ENCODE measurements around the gene SH2D7. TPM values are rescaled to one million over a fixed set of nuclear protein-coding genes. Genes with fewer than 3 reads are reported as not detected.
A peak's percentile ranks its signal among the peaks of the same experiment; 100 is the strongest.

Gene SH2D7
- total RNA-seq, 2 experiments from 2014 or later, result not detected

DNA sequence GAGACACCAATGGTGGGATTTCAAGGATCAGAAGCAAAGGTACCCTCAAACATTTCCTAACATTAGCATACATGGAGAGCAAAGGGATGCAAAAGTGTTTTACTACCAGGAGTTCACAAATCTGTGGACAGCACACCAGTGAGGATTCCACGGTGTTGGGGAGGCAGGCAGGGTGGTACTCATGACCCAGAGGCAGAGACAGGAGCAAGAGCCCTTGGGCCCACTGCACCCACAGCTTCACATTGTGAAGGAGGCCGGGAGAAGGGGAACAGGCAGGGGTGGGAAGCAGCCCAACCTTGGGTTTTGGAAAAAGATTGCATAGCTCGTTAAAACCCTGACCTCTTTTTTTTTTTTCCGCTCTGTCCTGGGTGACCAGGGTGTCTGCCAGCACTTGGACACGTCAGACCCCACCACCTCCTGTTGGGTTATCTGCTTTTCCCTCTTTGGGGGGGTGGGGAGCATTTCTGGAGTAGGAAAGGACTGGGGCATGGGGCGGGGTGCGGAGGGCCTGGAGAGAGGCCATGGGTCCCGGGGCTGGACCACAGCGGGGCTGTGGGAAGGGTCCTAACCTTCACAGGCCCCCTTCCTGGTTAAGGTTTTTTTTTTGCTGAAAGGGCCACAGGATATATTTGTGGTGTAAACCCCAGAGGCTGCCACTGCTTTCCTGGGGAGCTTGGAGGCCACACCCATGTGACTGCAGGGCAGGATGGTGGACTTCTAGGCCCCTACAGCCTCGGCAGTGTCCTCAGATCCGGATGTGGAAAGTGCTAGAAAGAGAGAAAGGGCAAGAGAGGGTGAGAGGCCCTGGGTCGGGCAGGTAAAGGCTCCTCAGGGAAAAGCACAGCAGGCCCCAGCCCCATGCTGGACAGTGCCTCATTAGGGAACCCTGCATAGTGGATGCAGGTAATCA is 12.5 kb downstream of the SH2D7 start:
- H3K27me3 Mint-ChIP-seq, result no peaks in the 10 kb centered on the region
- peaks cover 49% of the 10 kb centered on the region for H3K4me1 Mint-ChIP-seq (ENCODE audit: low read depth)
- no peak for ATAC-seq
- POLR2A ChIA-PET, result interaction anchor here (1.0 to 1.8 kb wide), 5 partner anchors 12 to 70 kb away, joined by 3 to 10 read pairs (median 3); partner anchors contain the start of gene TBC1D2B
- TF ChIP-seq, protein P1, sequence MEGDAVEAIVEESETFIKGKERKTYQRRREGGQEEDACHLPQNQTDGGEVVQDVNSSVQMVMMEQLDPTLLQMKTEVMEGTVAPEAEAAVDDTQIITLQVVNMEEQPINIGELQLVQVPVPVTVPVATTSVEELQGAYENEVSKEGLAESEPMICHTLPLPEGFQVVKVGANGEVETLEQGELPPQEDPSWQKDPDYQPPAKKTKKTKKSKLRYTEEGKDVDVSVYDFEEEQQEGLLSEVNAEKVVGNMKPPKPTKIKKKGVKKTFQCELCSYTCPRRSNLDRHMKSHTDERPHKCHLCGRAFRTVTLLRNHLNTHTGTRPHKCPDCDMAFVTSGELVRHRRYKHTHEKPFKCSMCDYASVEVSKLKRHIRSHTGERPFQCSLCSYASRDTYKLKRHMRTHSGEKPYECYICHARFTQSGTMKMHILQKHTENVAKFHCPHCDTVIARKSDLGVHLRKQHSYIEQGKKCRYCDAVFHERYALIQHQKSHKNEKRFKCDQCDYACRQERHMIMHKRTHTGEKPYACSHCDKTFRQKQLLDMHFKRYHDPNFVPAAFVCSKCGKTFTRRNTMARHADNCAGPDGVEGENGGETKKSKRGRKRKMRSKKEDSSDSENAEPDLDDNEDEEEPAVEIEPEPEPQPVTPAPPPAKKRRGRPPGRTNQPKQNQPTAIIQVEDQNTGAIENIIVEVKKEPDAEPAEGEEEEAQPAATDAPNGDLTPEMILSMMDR (IDR thresholded peaks at IDR 0.05), result no peak
- H3K27ac Mint-ChIP-seq, result peak overlapping the region; percentile 87
- H3K36me3 Mint-ChIP-seq (ENCODE audit: low read depth), result no peaks in the 10 kb centered on the region
- H3K4me3 Mint-ChIP-seq, result no peak overlapping the region
- peak; percentile 44 for DNase-seq
- intact Hi-C loops (cut with micrococcal nuclease), result no loop called here
- no peaks in the 10 kb centered on the region for H3K9me3 Mint-ChIP-seq
- CTCF ChIA-PET, result interaction anchor here (1.4 to 8.8 kb wide), 6 partner anchors 105 to 195 kb away, joined by 6 to 159 read pairs (median 15); no protein-coding TSS in a partner anchor

DNA sequence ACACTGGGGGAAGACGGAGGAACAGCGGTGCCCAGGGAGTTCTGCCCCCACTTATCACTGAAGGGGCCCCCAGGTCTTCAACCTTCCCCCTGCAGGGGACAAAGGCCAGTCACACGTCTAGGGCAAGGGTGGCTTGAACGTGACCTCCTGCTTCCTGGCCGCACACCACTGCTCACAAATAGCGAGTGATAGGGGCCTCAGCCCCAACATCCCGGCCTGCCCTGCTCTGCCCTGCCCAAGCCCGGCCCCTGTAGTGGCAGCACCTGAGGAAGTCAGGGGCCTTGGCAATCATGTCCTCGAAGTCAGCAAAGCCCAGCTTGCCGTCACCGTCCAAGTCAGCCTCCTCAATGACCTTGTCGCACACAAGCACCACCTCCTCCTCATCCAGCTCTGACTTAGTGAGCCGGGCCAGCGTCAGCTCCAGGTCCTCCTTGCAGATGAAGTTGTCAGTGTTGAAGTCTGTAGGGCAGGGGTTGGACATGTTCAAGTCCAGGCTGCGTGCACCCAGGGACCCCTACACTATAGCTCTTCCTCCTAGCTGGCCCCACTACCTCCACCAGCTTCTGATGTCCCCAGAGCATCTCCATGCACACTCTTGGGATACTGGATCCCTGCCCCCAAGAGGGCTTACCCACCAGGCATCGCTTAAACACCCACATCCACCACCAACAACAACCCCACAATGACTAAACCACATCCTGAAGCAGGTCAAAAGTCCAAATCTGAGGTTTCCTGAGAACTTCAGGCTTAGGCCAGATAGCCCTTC is 13.3 kb downstream of the SH2D7 start:
- ChIA-PET POLR2A (interaction anchor here (0.6 to 1.0 kb wide), 4 partner anchors 22 to 152 kb away, joined by 3 to 4 read pairs (median 3); no protein-coding TSS in a partner anchor), CTCF (interaction anchor here (0.7 to 8.8 kb wide), 5 partner anchors 70 to 146 kb away, joined by 3 to 159 read pairs (median 10); no protein-coding TSS in a partner anchor)
- Mint-ChIP-seq H3K27me3 (no peaks in the 10 kb centered on the region), H3K36me3 (ENCODE audit: low read depth) (no peaks in the 10 kb centered on the region), H3K27ac (peak overlapping the region; percentile 10), H3K9me3 (no peaks in the 10 kb centered on the region), H3K4me3 (no peak overlapping the region), H3K4me1 (ENCODE audit: low read depth) (peaks cover 49% of the 10 kb centered on the region)
- intact Hi-C loops (cut with micrococcal nuclease), result no loop called here
- ATAC-seq (no peak), DNase-seq (peak; percentile 44)
- TF ChIP-seq, protein P1 (IDR thresholded peaks at IDR 0.05), result no peak

DNA sequence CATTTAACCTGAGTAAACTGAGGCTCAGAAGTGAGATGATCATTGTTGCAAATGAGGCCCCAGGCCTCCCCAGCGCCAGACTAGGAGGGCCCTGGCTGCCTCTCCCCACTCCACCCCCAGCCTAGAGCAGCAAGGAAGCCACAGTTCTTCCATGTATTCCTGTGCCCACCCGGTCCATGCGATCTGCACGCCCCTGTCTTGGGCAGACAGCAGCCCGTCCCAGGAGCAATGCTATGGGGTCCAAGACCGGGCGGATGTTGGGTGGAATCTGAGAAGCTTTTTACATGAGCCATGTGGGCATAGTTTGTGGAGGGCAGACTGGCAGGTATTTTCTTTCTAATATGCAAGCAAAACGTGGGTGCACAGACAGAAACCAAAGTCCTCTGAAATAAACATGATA is 15.1 kb downstream of the SH2D7 start:
- Mint-ChIP-seq H3K4me1 (ENCODE audit: low read depth) (peaks cover 47% of the 10 kb centered on the region), H3K9me3 (no peaks in the 10 kb centered on the region), H3K27me3 (no peaks in the 10 kb centered on the region), H3K4me3 (no peak overlapping the region), H3K36me3 (ENCODE audit: low read depth) (no peaks in the 10 kb centered on the region), H3K27ac (no peak overlapping the region)
- ChIA-PET POLR2A (no interaction called here), CTCF (interaction anchor here (1.1 to 8.8 kb wide), 35 partner anchors 9 to 158 kb away, joined by 3 to 159 read pairs (median 10); partner anchors contain the start of gene CIB2)
- TF ChIP-seq, protein P1 (IDR thresholded peaks at IDR 0.05), result no peak
- DNase-seq (peak; percentile 10), ATAC-seq (no peak)
- intact Hi-C loops (cut with micrococcal nuclease), result no loop called here

DNA sequence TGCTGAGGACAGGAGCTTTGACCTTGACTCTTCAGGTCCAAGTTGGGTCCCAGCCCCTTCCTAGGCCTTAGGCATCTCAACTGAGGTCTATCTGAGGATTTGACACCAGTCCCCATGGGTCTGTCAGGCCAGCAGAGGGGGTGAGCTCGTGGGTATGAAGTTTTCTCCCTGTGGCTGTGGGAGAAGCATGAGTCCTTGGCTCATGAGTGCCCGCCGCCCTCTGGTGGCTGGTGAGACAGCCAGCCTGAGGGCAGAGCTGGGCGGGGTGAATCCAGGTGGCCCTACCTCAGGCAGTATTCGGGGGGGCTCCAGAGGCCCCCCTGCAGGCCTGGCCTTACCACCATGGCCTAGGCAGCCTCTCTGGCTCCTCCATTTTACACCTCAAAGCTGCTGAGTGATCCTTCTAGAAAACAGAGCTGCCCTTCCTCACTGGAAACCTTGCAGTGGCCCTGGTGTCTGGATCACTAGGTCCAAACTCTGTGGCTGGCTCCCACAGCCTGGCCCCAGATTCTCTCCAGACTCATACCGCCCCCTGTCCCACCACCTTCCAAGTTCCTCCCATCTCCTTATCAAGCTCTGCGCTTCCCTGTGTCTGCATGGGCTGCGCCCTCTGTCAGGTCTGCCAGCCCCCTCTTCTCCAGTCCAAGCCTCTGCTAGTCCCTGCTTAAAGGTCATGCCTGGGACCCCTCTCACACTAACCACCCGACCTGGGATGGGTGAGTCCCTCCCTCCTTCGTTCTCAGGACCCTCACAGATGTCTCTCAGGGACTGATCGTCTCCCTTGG is 16.1 kb downstream of the SH2D7 start:
- intact Hi-C loops (cut with micrococcal nuclease), result loop anchor here (2.0 kb wide), 2 partner anchors 142 to 150 kb away; no protein-coding TSS in a partner anchor
- H3K36me3 Mint-ChIP-seq (ENCODE audit: low read depth), result no peaks in the 10 kb centered on the region
- POLR2A ChIA-PET, result interaction anchor here (0.7 kb wide), 2 partner anchors 57 to 106 kb away, joined by 5 read pairs; no protein-coding TSS in a partner anchor
- no peak overlapping the region for H3K27ac Mint-ChIP-seq
- H3K27me3 Mint-ChIP-seq, result no peaks in the 10 kb centered on the region
- ATAC-seq, result peak; percentile 69
- H3K4me1 Mint-ChIP-seq (ENCODE audit: low read depth), result peaks cover 42% of the 10 kb centered on the region
- H3K9me3 Mint-ChIP-seq, result no peaks in the 10 kb centered on the region
- CTCF ChIA-PET, result interaction anchor here (0.6 to 8.8 kb wide), 65 partner anchors 9 to 205 kb away, joined by 3 to 159 read pairs (median 6); partner anchors contain the start of genes CIB2 and SKIC8
- TF ChIP-seq, protein P1 (IDR thresholded peaks at IDR 0.05), result peak; percentile 90
- peak; percentile 90 for DNase-seq
- no peak overlapping the region for H3K4me3 Mint-ChIP-seq
